Natural killer cell (primary cell): ENCODE data around the gene CNOT8. TPM values are rescaled to one million over a fixed set of nuclear protein-coding genes. Genes with fewer than 3 reads are reported as not detected.

Experiments
- ATAC-seq, 3 donors: fragments of 150-1000 bp in 2 of 3; fragments of 200-7000 bp in 1 of 3; cut with Tn5 transposase; 1 replicate in 1 of 3; 2 replicates in 2 of 3; pipeline ENCODE4 v1.10.0; 2021; ENCODE audit warnings: mild to moderate bottlenecking in 2 of 3, moderate library complexity in 2 of 3
- DNase-seq, 2 donors: peaks; one replicate each; pipeline versions ENCODE4 v3.0.0 to v3.0.0-alpha.2; 2013 to 2021; ENCODE audit warnings: mixed read lengths in 1 of 2
- H3K27ac ChIP-seq: one replicate; pipeline ENCODE4 v1.5.1; 2013; ENCODE audit warnings: mild to moderate bottlenecking, low read length
- H3K27me3 ChIP-seq: one replicate; pipeline ENCODE4 v1.6.1; 2013; ENCODE audit warnings: low read length; ENCODE audit not compliant: control insufficient read depth, insufficient read depth
- H3K36me3 ChIP-seq: one replicate; pipeline ENCODE4 v1.6.1; 2013; ENCODE audit warnings: low read length; ENCODE audit not compliant: control insufficient read depth, insufficient read depth
- H3K4me1 ChIP-seq: one replicate; pipeline ENCODE4 v1.6.1; 2013; ENCODE audit warnings: low read length; ENCODE audit not compliant: control insufficient read depth, insufficient read depth
- H3K4me3 ChIP-seq: one replicate; pipeline ENCODE4 v1.5.1; 2013; ENCODE audit warnings: low read length
- H3K9me3 ChIP-seq: one replicate; pipeline ENCODE4 v1.6.1; 2013; ENCODE audit warnings: low read length; ENCODE audit not compliant: control insufficient read depth, insufficient read depth
- H3K27ac Mint-ChIP-seq, 2 donors: one replicate each; pipeline ENCODE4 v1.8.0; 2022; ENCODE audit warnings: mild to moderate bottlenecking in 2 of 2, mixed read lengths in 2 of 2, moderate library complexity in 1 of 2
- H3K27me3 Mint-ChIP-seq, 2 donors: one replicate each; pipeline ENCODE4 v1.8.0; 2022; ENCODE audit warnings: low read depth in 2 of 2, mixed read lengths in 2 of 2
- H3K36me3 Mint-ChIP-seq: one replicate; pipeline ENCODE4 v1.8.0; 2022; ENCODE audit warnings: mixed read lengths
- H3K4me1 Mint-ChIP-seq, 2 donors: one replicate each; pipeline ENCODE4 v1.8.0; 2022; ENCODE audit warnings: mixed read lengths in 2 of 2
- H3K4me3 Mint-ChIP-seq: one replicate; pipeline ENCODE4 v1.8.0; 2022; ENCODE audit warnings: mild to moderate bottlenecking, moderate library complexity, mixed read lengths
- H3K9me3 Mint-ChIP-seq, 2 donors: one replicate each; pipeline ENCODE4 v1.8.0; 2022; ENCODE audit warnings: mixed read lengths in 2 of 2
- WGBS: methylation state at CpG from one replicate; pipeline ENCODE4 v1.1.7; 2013; ENCODE audit warnings: missing lambda C conversion rate; ENCODE audit not compliant: insufficient coverage; 5-methylcytosine and 5-hydroxymethylcytosine counted together
- intact Hi-C: fragments of 100-400 bp; cut with micrococcal nuclease; formaldehyde crosslinking; loops from one replicate; pipeline ENCODE4 v1.14.2; 2022
- total RNA-seq, 4 donors: library from RNA; stranded (reverse); fragments of 120-200 nt in 1 of 4; gene quantifications; one replicate each; pipeline versions ENCODE4 v1.2.3 to v1.2.4, GENCODE V29; 2013 to 2022
- TF ChIP-seq, protein P1 (sequence below): fragments of 200-600 bp; IDR thresholded peaks from one replicate; pipeline ENCODE4 v1.8.0; 2022; ENCODE audit warnings: antibody characterized with exemption

CNOT8 gene
- total RNA-seq, 3 donors from 2014 or later (not counting 1 experiment from before 2014, with no cell fraction given), result 115 to 128 (median 124) TPM

DNA sequence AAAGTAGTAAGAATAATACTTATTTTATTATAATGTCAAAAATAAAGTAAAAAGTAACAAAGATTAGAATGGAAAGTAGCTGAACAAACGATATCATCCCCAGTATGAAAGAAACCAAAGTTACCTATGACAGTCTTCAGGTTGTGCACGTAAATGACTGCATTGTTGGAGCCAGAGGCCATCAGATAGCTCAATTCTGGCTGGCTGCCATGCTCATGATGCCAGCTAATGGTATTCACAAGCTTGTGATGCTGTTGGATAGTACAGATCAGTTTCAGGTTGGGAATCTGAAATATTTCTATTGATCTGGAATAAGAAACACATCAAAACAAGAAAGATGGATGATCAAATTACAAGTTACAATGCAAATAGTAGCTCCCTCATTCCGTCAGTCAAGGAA is 58.4 kb downstream of the CNOT8 start:
- no peak overlapping the region for H3K4me3 Mint-ChIP-seq
- TF ChIP-seq, protein P1, sequence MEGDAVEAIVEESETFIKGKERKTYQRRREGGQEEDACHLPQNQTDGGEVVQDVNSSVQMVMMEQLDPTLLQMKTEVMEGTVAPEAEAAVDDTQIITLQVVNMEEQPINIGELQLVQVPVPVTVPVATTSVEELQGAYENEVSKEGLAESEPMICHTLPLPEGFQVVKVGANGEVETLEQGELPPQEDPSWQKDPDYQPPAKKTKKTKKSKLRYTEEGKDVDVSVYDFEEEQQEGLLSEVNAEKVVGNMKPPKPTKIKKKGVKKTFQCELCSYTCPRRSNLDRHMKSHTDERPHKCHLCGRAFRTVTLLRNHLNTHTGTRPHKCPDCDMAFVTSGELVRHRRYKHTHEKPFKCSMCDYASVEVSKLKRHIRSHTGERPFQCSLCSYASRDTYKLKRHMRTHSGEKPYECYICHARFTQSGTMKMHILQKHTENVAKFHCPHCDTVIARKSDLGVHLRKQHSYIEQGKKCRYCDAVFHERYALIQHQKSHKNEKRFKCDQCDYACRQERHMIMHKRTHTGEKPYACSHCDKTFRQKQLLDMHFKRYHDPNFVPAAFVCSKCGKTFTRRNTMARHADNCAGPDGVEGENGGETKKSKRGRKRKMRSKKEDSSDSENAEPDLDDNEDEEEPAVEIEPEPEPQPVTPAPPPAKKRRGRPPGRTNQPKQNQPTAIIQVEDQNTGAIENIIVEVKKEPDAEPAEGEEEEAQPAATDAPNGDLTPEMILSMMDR, result no peak

DNA sequence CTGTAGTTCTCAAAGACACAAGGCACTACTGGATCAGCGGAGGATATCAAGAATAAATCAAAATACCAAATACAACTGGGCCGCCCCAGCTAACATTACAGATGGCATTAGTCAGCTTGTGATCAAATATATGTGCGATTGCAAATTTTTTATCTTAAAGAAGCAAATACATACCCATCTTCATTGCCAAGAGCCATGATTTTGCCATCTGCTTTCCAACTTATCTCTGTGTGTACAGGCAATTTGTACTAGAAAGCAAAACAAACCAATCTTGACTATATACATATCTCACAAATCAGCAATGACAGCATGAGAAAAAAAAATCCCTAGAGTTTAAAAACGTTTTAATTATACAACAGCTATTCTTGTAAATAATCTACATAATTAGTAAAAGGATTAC is 59.3 kb downstream of the CNOT8 start:
- no peaks in the 10 kb centered on the region for H3K9me3 Mint-ChIP-seq
- Histone ChIP-seq H3K27me3 (no peaks in the 10 kb centered on the region), H3K27ac (no peak overlapping the region), H3K36me3 (peaks cover 69% of the 10 kb centered on the region), H3K4me1 (no peaks in the 10 kb centered on the region), H3K9me3 (no peaks in the 10 kb centered on the region), H3K4me3 (no peak overlapping the region)
- ATAC-seq (no peak), DNase-seq (no peak)
- no peaks in the 10 kb centered on the region for H3K27me3 Mint-ChIP-seq
- no peak overlapping the region for H3K4me3 Mint-ChIP-seq
- peaks cover 11% of the 10 kb centered on the region for H3K36me3 Mint-ChIP-seq
- intact Hi-C loops, result no loop called here
- WGBS, result 100% methylated on average over 3 of the region's 4 CpGs
- no peak overlapping the region for H3K27ac Mint-ChIP-seq
- TF ChIP-seq, protein P1, result no peak
- H3K4me1 Mint-ChIP-seq, result no peaks in the 10 kb centered on the region

More for the DNA sequence above, 58.4 kb downstream of the CNOT8 start:
- Mint-ChIP-seq H3K36me3 (peaks cover 19% of the 10 kb centered on the region), H3K27ac (no peak overlapping the region), H3K27me3 (no peaks in the 10 kb centered on the region), H3K4me1 (no peaks in the 10 kb centered on the region), H3K9me3 (no peaks in the 10 kb centered on the region)
- Histone ChIP-seq H3K27me3 (no peaks in the 10 kb centered on the region), H3K4me1 (no peaks in the 10 kb centered on the region), H3K27ac (no peak overlapping the region), H3K9me3 (no peaks in the 10 kb centered on the region), H3K36me3 (peaks cover 76% of the 10 kb centered on the region), H3K4me3 (no peak overlapping the region)
- ATAC-seq, result no peak
- no peak for DNase-seq
- intact Hi-C loops, result no loop called here
- 98% methylated on average over 2 of the region's 3 CpGs for WGBS

DNA sequence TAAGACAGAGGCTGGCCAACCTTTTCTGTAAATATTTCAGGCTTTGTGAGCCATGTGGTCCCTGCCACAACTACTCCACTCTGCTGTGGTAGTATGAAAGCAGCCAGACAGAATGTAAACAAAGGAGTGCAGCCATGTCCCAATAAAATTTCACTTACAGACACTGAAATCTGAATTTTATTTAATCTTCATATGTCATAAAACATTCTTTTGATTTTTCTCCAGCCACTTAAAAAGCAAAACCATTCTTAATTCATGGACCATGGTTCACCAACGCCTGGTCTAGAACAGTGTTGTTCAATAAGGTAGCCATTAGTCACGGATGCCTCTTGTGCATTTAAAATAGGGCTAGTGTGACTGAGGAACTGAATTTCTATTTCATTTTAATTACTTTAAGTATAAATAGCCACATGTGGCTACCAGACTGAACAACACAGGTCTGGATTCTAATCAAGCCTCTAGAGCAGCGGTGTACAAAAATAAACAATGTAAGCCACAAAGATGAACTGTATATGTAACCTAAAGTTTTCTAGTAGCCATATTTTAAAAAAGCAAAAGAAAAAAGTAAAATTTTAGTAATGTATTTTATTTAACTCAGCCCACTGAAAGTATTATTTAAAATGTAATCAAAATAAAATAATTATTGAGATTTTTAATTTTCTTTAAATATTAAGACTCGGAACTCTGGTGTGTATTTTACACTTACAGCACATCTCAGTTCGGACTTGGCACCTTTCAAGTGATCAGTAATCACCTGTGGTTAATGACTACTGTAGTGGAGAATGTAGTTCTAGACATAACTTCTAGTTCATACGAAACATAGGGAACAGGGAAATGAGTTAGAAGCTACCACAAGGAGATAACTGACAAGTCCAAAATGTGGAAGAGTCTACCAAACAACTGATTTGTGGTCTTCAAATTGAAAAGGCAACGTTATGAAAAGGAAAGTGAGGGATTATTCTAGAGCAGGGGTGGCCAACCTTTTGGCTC is 65.3 kb downstream of the CNOT8 start:
- Histone ChIP-seq H3K27me3 (no peaks in the 10 kb centered on the region), H3K4me1 (no peaks in the 10 kb centered on the region), H3K36me3 (peaks cover 67% of the 10 kb centered on the region), H3K27ac (no peak overlapping the region), H3K9me3 (no peaks in the 10 kb centered on the region), H3K4me3 (no peak overlapping the region)
- TF ChIP-seq, protein P1, result no peak
- intact Hi-C loops, result no loop called here
- no peak overlapping the region for H3K4me3 Mint-ChIP-seq
- peaks cover 19% of the 10 kb centered on the region for H3K36me3 Mint-ChIP-seq
- ATAC-seq, result no peak
- no peak for DNase-seq
- H3K4me1 Mint-ChIP-seq, result no peaks in the 10 kb centered on the region
- 94% methylated on average over 4 of the region's 7 CpGs for WGBS
- H3K9me3 Mint-ChIP-seq, result no peaks in the 10 kb centered on the region
- H3K27me3 Mint-ChIP-seq, result no peaks in the 10 kb centered on the region
- H3K27ac Mint-ChIP-seq, result no peak overlapping the region

Other genes with a start within 250 kb of the CNOT8 start
- gene LARP1, start 103.2 kb upstream of the CNOT8 start, total RNA-seq, result 100 to 1,000 TPM; 103 to 117 (median 112) TPM
- 1 to 10 TPM in 2 of 3 donors, under 1 TPM in 1; 0.48 to 2.9 (median 1.4) TPM for gene FAXDC2, start 8.0 kb upstream of the CNOT8 start, total RNA-seq
- gene GEMIN5, start 79.6 kb downstream of the CNOT8 start, total RNA-seq, result 10 to 100 TPM in 1 of 3 donors, 1 to 10 TPM in 2; 6.3 to 12.7 (median 7.8) TPM
- gene MRPL22, start 82.4 kb downstream of the CNOT8 start, total RNA-seq, result 10 to 100 TPM; 30.5 to 38.0 (median 30.9) TPM
- not detected for gene KIF4B, start 155.1 kb downstream of the CNOT8 start, total RNA-seq